Measurements from ENCODE around the gene MPPED1.

Gene MPPED1

GRCh38 chr22:43393132-43393843 lies 18.5 kb upstream of the MPPED1 start:
- peak; percentile 64 for DNase-seq

- no peak for DNase-seq
Measured at GRCh38 chr22:43393844-43394474, 17.9 kb upstream of the MPPED1 start.

- DNase-seq: no peak
Measured at GRCh38 chr22:43395086-43395695, 16.6 kb upstream of the MPPED1 start.

DNA sequence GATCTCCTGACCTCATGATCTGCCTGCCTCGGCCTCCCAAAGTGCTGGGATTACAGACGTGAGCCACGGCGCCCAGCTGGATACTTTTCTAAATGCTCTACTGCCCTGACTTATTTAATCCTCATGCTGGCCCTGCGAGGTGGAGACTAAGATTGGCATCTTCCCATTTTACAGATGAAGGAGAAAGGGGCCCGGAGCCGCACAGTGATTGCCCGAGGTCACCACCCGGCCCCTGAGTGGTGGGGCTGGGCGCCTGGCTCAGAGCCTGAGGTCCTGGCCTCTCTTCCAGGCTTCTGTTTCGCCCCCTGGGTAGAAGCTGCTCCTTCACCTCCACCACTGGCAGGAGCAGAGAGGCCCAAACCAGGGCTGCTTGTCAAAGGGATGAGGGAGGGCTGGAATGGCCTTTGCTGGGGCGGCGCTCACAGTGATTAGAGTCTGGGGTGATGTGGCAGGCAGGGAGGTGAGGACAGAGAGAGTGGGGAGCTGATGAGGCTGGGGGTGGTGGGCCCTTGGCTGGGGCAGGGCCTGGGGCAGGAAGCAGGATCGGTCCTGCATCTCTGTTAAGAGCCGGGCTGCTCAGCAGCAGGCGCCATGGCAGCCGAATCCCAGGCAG lies 15.4 kb upstream of the MPPED1 start:
- peak; percentile 44 for DNase-seq

- peak; percentile 63 for DNase-seq
Measured at GRCh38 chr22:43396934-43397457, 14.8 kb upstream of the MPPED1 start.

- no peak for DNase-seq
Measured at GRCh38 chr22:43397766-43398165, 14.0 kb upstream of the MPPED1 start.

DNA sequence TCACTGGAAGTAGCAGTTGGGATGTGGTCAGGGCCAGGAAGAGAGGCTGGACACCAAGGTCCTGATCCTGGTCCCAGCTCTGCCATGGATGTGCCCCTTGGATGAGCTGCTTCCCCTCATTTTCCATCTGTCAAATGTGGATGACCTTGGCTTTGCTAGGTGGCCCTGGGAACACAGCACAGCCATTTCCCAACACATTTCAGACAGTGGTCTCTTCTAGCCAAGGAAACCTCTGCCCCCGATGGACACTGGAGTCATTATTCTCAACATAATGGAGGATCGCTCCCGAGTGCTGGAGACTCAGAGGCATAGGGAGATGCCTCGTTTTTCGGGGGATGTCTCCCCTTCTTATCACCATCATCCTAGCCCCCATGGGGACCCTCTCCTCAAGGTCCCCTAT lies 13.6 kb upstream of the MPPED1 start:
- no peak for DNase-seq

GRCh38 chr22:43398910-43399309 lies 12.9 kb upstream of the MPPED1 start:
- no peak for DNase-seq

GRCh38 chr22:43399338-43399979 lies 12.4 kb upstream of the MPPED1 start:
- DNase-seq: no peak

- DNase-seq: no peak
Measured at GRCh38 chr22:43399980-43400358, 11.8 kb upstream of the MPPED1 start.

DNA sequence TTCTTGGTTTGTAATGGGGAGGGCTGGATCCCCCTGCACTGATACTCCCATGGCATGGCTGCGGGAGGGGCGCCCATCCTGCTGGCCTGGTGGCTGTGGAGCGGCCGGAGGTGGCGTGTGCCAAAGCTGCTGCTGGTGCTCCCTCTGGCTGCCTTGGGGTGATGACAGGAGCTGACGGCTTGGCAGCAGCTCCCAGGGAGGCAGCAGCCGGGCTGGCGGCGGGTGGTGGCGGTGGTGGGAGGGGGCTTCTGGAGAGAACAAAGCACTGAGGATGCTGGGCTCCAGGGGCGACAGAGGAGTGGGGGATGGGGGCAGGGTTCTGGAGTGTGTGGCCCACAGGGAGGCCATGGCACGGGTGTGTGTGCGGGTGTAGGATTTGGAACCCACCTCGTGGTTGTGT lies 11.4 kb upstream of the MPPED1 start:
- DNase-seq: no peak

DNA sequence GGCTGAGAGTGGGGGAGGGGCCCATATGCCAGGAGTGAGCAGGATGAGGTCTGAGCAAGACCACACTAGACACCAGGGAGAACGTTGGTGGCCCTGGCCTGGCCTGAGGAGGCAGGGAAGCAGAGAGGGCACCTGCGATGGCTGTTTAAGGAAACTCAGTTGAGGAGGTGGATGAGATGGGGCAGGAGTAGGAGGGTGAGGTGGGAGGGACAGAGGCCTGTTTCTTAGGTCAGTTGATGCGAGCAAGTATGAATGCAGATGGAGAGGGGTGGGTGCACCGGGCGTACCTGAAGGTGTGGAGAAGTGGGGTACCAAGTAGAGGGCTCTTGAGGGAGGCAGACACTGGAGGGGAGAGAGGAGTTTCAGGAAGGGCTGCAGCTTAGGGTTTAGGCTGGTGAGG lies 10.6 kb upstream of the MPPED1 start:
- DNase-seq: no peak

DNA sequence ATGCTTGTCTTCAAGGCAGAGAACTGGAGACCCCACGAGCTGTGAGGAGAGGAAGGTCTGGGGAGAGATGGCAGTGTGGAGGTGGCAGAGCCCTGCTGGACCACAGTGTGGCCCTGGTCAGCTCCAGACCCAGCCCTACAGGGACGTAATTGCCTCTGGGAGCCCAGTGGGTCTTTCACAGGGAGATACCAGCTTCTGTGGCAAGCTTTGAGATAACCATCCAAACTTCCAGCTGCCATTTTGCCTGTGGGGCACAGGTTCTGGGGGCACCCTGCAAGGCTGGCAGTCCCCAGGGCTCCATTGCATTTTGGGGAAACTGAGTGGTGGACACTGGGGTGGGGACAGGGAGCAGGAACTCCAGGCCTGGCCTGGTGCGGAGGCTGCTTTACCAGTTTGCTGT lies 10.2 kb upstream of the MPPED1 start:
- DNase-seq: no peak

- peak; percentile 21 for DNase-seq
Measured at GRCh38 chr22:43402128-43402527, 9.7 kb upstream of the MPPED1 start.

- no peak for DNase-seq
Measured at GRCh38 chr22:43404673-43405385, 7.0 kb upstream of the MPPED1 start.

DNA sequence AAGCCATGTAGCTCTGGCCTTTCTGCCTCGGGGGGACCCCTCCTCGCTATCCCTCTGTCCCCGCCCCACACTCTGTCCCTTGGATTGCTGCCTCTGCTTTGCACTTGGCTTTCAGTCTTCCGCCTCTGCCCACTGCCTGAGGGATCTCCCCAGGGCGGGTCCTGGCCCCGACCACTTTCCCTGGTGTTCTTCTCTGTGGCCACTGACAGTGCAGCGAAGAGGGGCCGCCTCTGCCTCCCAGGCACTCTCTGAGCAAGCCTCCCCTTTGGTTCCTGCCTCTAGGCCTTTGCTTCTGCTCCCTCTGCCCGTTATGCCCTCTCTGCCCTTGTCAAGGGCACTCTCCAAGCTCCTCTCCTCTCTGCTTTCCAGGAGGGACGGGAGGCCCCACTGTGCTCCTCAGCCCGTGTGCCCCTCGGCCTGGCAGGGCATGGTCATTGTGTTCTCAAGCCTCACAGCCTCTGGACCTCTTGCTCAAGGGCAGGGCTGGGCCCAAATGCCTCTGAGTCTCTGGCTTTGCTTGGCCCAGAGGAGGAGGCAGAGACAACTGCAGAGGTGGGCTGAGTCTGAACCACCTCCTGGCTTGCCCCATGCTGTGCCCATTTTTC lies 5.5 kb upstream of the MPPED1 start:
- DNase-seq: no peak

GRCh38 chr22:43407591-43407990 lies 4.2 kb upstream of the MPPED1 start:
- DNase-seq: no peak

- DNase-seq: peak; percentile 8
Measured at GRCh38 chr22:43408009-43408408, 3.8 kb upstream of the MPPED1 start.

DNA sequence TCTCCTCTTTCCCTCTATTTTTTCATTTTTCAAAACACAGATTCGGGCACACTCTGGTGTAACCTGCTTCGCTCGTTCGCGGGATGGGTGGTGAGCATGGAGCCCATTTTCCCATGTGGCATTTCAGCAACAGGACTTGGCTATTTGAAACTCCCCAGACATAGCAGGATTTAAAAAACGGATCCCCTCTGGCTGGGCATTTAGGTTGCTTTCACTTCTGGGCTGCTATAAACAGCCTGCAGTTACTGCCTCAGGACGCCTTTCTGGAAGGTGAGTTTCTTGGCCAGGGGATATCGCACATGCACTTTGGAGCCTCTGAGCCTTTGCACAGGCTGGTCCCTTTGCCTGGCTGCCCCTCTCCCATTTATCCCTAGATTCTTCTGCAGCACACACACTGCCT lies 2.8 kb upstream of the MPPED1 start:
- no peak for DNase-seq

DNA sequence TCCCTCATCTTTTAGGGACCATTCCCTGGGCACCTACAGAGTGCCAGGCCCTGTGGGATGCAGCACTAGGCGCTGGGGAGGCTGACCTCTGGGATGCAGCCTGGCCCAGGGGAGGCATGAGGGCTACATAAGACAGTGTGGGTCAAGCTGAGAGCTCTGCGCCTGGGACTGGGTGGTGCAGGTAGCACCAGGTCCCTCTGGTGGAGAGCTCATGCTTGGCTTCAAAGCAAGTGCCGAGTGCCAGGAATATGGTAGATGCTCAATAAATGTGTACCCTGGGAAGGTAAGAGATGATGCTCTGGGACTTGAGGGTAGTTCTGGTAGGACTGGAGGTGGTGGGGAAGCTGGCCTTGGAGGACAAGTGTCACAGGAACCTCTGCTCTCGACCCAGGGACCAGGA lies 2.0 kb upstream of the MPPED1 start:
- peak; percentile 22 for DNase-seq

DNA sequence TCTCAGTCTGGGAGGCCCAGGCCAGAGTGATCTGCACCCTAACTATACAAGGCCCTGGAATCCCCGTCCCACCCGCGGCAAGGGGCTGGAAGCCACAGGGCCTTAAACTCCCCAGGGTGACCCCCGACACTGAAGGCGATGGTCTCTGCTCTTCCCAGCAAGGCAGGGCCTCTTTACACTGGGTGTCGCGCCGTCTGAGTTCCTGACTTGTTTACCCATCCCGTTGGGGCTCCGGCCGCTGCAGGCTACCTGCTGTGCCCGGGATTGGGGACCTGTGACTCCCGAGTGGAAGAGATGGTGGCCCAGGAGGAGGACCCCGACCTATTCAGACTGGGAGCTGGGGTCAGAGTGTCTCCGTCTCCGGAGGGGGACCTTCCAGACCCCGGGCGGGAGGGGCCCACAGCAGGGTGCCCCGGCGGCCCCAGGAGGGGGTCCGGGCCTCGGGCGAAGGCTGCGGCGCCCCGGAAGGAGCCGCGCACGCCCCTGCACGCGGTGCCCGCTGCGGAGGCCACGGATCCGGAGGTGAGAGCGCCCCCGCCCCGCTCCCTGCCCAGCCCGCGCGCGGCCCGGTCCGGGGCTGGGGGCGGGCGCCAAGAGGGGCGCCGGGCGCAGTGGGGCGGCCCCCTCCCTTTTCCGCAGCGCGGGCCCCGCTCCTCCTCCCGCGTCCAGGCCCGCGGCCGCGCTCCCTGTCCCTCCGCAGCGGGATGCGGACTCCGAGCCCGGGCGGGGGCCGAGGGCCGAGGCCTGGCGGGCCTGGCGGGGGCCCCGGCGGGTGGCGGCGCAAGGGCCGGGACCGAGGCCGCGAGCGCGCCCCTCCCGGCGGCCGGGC lies 560 bp upstream of the MPPED1 start:
- peak; percentile 39 for DNase-seq

Data from DMS53 (cell line).